Effector memory CD8-positive, alpha-beta T cell (primary cell): Measurements from ENCODE around the gene HOXA9.

ENCODE experiments used
- ATAC-seq: fragments of 150-1000 bp; cut with Tn5 transposase; replicated peaks from 2 replicates; pipeline ENCODE4 v1.10.0; 2021; ENCODE audit warnings: mild to moderate bottlenecking, moderate library complexity
- DNase-seq, 3 experiments: peaks; one replicate each; pipeline ENCODE4 v3.0.0; 2021
- H3K27ac Mint-ChIP-seq, 2 donors: one replicate each; pipeline ENCODE4 v1.8.0; 2022; ENCODE audit warnings: mild to moderate bottlenecking in 2 of 2, mixed read lengths in 2 of 2, moderate library complexity in 2 of 2
- H3K27me3 Mint-ChIP-seq, 2 donors: one replicate each; pipeline ENCODE4 v1.8.0; 2022; ENCODE audit warnings: mixed read lengths in 2 of 2
- H3K36me3 Mint-ChIP-seq: one replicate; pipeline ENCODE4 v1.8.0; 2022; ENCODE audit warnings: mild to moderate bottlenecking, moderate library complexity, mixed read lengths; ENCODE audit not compliant: insufficient read depth
- H3K4me1 Mint-ChIP-seq, 2 donors: one replicate each; pipeline ENCODE4 v1.8.0; 2022; ENCODE audit warnings: low read depth in 2 of 2, mixed read lengths in 2 of 2
- H3K4me3 Mint-ChIP-seq, 2 donors: one replicate each; pipeline ENCODE4 v1.8.0; 2022; ENCODE audit warnings: mild to moderate bottlenecking in 2 of 2, mixed read lengths in 2 of 2, moderate library complexity in 2 of 2
- H3K9me3 Mint-ChIP-seq, 2 donors: one replicate each; pipeline ENCODE4 v1.8.0; 2022; ENCODE audit warnings: mixed read lengths in 2 of 2

The HOXA9 gene

DNA sequence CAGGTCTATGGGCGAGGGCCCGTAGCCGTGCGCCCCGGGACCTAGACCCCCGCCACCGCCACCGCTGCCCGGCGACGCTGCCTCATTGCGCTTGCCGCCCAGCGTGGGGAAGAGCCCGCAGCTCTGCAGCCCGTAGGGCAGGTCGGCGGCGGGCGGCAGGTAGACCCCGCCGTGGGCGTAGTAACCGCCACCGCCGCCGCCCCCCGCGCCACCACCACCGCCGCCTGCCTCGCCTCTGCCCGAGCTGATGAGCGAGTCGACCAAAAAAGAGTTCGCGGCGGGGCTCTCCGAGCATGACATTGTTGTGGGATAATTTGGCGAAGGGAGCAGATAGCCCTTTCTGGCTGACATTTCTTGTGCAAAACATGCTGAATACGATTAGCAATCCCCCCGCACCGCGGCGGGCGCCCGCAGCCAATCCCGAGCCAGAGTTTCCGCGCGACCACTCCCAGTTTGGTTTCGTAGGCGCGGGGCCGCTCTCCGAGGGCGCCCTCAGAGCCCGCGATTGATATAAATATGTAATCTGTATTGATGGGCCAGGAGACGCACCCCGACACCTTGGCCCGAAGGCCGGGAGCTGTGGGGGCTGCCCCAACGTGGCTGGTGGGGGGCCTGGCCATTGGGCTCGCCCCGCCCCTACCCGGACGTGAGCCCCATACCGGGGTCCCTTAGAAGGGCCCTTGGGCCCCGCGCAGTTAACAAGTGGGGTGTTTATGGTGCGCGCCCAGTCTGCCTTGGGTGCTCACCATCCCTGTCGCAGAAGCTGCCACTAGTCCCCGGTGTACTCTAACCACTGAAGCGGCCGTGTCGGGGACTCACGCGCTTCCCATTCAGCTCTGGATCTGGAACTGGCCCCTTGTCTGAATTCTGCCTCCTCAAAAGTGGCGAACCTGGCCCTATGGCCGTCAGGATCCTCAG is 8.9 kb upstream of the HOXA9 start, which contains the start of gene HOXA10:
Gene HOXA10 (minus strand): TSS at position 365 of the 918 bp plus-strand sequence. CDS start 14 bp downstream, at position 351.
- H3K4me1 Mint-ChIP-seq = peaks cover 14 to 20% of the 10 kb centered on the region in 2 donors
- DNase-seq = no peak
- ATAC-seq = no peak
- peak within 1 kb of the TSS; percentile 76 to 77 for H3K4me3 Mint-ChIP-seq
- H3K27ac Mint-ChIP-seq = no peak within 1 kb of the TSS
- H3K27me3 Mint-ChIP-seq = peaks cover 67 to 91% of the 10 kb centered on the region in 2 donors
- no peaks in the 10 kb centered on the region for H3K9me3 Mint-ChIP-seq
- peaks cover 19% of the 10 kb centered on the region for H3K36me3 Mint-ChIP-seq

DNA sequence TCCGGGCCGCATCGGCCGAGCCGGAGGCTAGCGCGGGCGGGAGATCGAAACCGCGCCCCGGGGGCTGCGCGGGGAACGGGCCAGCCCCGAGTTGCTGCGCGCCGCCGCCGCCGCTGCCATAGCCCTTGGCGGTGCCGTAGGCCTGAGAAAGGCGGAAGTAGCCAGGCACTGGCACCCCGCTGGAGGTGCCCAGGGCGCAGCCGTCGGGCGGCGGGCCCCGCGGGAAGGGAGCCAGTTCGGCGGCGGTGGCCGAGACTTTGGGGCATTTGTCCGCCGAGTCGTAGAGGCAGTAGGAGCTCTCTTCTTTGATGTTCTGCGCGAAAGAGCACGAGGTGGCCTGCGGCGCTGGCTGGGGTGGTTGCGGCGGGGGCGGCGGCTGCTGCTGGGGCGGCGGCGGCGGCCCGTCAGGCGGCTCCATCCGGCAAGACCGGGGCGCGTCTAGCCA is 8.2 kb upstream of the HOXA9 start:
- Mint-ChIP-seq H3K27me3 (peaks cover 66 to 91% of the 10 kb centered on the region in 2 donors), H3K27ac (no peak overlapping the region), H3K4me1 (peaks cover 17 to 24% of the 10 kb centered on the region in 2 donors), H3K9me3 (no peaks in the 10 kb centered on the region), H3K36me3 (peaks cover 22% of the 10 kb centered on the region), H3K4me3 (peak overlapping the region; percentile 76 to 77)
- DNase-seq = peak in 1 of 3 experiments; percentile 37
- peak; percentile 77 for ATAC-seq

DNA sequence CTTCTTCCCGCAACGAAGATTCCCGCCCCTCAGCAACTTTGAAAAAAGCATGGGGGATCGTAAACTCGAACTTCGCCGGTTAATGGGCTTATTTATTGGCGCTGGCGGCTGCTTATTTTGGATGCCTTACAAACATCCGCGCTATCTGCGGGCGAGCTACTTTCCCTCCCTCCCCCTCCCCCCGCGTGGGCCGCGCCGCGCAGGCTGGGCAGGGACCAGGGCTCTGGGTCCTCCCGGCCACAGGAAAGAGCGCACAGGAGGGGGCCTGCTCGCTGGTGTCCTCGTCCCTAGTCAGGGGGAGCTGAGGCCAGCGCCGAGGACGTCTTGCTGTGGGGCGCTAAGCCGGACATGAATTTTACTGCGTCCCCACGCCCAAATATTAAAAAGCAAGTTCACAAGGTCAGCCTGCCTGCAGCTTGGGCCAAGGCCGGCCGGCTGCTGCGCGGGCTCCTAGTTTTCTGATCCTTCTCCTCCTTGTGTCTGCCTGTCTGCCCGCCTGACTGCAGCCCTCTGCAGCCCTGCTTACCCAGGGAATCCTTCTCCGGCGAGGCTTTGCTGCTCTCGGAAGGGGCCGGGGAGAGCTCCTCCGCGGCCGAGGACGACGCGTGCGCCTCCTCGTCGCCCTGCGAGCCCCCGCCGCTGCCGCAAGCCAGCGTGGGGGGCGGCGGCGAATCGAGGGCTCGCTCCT is 7.6 kb upstream of the HOXA9 start:
- Mint-ChIP-seq H3K36me3 (peaks cover 24% of the 10 kb centered on the region), H3K4me1 (peaks cover 19 to 26% of the 10 kb centered on the region in 2 donors), H3K27me3 (peaks cover 66 to 91% of the 10 kb centered on the region in 2 donors), H3K27ac (no peak overlapping the region), H3K4me3 (peak overlapping the region; percentile 76 to 77), H3K9me3 (no peaks in the 10 kb centered on the region)
- DNase-seq (no peak), ATAC-seq (peak; percentile 52)

DNA sequence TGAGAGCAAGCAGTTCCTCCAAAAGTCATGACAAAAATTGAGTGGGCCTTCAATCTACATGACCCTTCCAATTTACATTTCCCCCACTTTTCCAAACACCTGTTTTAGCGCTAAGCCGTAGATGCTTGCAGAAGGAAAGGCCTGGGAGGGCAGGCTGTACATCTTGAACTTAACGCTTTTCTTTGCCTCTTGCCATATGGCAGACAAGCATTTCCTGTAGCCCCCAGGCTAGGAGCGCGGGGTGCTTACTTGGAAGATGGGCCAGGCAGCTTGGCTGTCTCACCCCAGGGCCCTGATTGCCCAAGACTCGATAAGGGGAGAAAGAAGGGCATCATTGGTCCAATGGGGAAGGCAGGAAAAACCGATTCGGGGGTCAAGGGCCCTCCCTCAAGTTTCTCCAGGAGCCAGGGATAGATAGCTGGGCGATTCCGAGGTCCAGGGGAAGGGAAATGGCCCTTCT is 7.0 kb upstream of the HOXA9 start:
- Mint-ChIP-seq H3K27ac (peak overlapping the region in 1 of 2 donors; percentile 33), H3K36me3 (peaks cover 28% of the 10 kb centered on the region), H3K27me3 (peaks cover 66 to 91% of the 10 kb centered on the region in 2 donors), H3K4me1 (peaks cover 19 to 26% of the 10 kb centered on the region in 2 donors), H3K9me3 (no peaks in the 10 kb centered on the region), H3K4me3 (peak overlapping the region; percentile 63 to 76)
- DNase-seq = no peak
- no peak for ATAC-seq

DNA sequence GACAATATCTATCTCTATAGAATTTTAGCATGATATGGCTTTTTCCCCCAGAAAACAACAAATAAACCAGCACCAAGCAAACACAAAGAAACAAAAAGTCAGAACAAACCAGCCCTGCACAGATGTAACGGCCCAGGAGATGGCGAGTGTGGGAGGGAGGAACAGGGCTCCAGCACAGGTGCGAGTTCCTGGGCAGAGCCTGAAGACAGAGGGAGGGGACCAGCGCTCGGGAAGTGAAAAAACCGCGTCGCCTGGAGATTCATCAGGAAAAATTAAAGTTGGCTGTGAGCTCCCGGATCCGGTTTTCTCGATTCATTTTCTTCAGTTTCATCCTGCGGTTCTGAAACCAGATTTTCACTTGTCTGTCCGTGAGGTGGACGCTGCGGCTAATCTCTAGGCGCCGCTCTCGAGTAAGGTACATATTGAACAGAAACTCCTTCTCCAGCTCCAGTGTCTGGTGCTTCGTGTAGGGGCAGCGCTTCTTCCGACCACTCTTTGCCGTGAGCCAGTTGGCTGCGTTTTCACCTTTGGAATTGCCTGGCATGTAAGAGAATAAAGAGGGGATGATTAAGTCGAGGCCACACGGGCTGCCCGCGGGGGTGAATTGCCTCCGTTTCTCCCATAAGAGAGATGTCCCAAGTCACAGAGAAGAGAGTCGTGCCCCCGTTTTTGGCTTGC is 6.4 kb upstream of the HOXA9 start:
- H3K4me1 Mint-ChIP-seq = peaks cover 21 to 31% of the 10 kb centered on the region in 2 donors
- peaks cover 71 to 91% of the 10 kb centered on the region in 2 donors for H3K27me3 Mint-ChIP-seq
- peak overlapping the region; percentile 63 to 76 for H3K4me3 Mint-ChIP-seq
- no peak for DNase-seq
- H3K27ac Mint-ChIP-seq = peak overlapping the region in 1 of 2 donors; percentile 33
- no peaks in the 10 kb centered on the region for H3K9me3 Mint-ChIP-seq
- H3K36me3 Mint-ChIP-seq = peaks cover 33% of the 10 kb centered on the region
- no peak for ATAC-seq

DNA sequence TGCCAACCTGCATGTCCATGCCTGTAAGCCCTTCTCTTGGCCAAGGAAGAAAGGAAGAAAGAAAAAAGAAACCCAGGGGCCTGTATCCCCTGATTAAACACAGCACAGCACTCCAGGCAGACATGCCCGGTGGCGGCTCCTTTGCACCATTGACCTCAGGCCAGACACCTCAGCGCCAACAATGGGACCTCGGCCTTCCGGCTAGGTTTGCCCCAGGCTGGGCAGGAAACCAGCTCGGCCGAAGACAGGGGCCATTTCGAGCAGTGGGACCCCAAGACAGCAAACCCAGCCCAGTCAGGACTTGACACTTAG is 5.9 kb upstream of the HOXA9 start:
- Mint-ChIP-seq H3K9me3 (no peaks in the 10 kb centered on the region), H3K36me3 (peaks cover 37% of the 10 kb centered on the region), H3K27me3 (peaks cover 76 to 91% of the 10 kb centered on the region in 2 donors), H3K27ac (no peak overlapping the region), H3K4me3 (peak overlapping the region; percentile 63 to 76), H3K4me1 (peaks cover 23 to 31% of the 10 kb centered on the region in 2 donors)
- DNase-seq = no peak
- no peak for ATAC-seq

DNA sequence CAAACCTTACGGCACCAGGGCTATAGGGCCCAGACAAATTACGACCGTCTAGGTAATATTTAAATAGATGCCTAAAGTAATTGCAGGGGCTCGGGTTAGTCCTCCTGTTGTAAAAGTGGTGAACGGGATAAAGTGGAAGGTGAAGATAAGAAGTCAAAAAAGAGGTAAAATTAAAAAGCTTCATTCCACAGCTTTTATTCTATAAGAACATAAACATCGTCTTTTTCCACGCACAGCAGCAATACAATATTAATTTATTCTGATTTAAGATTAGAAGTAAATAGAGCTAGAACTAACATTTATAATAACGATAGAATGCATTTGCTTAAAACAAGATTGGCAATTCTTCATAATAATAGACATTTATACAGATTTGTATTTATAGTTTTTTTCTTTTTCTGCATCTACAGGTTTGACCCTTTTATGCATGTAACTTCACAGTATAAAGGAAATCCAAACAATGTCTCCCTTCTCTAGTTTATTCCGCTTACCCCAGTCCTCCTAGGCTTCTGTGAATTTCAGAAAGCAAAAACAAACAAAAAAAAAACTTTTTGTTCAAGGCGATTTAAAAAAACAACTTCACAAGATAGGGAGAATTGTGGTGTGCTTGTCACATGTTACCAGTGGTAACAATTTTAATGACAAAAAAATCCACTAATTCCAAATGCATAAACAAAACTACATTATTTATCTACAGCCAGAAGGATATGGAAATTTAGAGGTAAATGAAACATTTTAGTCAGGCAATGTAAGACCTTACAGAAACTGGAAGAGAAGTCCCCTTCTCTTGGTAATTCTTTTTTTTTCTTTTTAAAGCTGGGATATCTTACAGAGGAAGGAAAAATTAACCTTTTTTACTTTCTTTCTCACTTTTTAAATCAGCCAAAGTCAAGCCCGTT is 5.3 kb upstream of the HOXA9 start:
- H3K27me3 Mint-ChIP-seq = peaks cover 74 to 91% of the 10 kb centered on the region in 2 donors
- H3K9me3 Mint-ChIP-seq = no peaks in the 10 kb centered on the region
- DNase-seq (no peak), ATAC-seq (no peak)
- peak overlapping the region in 1 of 2 donors; percentile 46 for H3K27ac Mint-ChIP-seq
- H3K4me3 Mint-ChIP-seq = no peak overlapping the region
- peaks cover 43% of the 10 kb centered on the region for H3K36me3 Mint-ChIP-seq
- peaks cover 26 to 33% of the 10 kb centered on the region in 2 donors for H3K4me1 Mint-ChIP-seq

DNA sequence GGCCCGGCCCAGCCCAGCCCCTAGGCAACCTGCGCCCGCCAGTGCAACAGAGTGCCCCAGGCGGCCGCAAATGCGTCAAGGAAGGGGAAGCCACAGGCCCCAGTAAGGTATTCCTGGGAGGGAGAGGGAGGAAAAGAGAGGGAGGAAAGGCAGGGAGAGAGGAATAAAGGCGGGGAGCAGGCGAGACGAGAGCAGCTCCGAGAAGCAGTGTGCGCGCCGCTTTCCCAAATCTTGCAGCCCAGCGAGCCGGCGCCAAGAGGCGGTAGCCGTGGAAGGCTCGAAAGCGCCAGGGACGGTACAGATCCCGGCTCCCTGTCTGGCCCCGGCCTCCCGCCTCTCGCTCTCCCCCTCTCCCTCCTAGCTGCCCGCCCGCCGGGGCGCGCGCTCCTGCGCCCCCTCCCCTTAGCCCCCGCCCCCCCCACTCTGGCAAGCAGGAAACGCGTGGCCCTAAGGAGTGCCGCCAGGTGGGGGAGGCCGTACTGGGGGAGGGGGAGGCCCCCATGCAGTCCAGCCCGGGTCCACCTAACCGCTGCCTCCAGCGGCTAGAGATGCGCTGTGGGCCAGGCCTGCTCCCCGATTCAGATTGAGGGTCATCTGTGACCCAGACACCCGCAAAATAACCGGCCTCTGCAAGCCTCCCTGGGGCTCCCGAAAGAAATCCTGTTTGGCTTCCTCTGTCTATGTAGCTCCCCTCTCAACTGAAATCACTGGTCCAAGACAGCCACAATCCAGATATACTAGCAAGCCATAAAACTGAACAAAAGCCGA is 4.5 kb upstream of the HOXA9 start:
- Mint-ChIP-seq H3K36me3 (peaks cover 49% of the 10 kb centered on the region), H3K4me3 (peak overlapping the region; percentile 31 to 41), H3K27ac (peak overlapping the region in 1 of 2 donors; percentile 46), H3K4me1 (peaks cover 28 to 35% of the 10 kb centered on the region in 2 donors), H3K27me3 (peaks cover 70 to 91% of the 10 kb centered on the region in 2 donors), H3K9me3 (no peaks in the 10 kb centered on the region)
- ATAC-seq = peak; percentile 26
- DNase-seq = no peak

DNA sequence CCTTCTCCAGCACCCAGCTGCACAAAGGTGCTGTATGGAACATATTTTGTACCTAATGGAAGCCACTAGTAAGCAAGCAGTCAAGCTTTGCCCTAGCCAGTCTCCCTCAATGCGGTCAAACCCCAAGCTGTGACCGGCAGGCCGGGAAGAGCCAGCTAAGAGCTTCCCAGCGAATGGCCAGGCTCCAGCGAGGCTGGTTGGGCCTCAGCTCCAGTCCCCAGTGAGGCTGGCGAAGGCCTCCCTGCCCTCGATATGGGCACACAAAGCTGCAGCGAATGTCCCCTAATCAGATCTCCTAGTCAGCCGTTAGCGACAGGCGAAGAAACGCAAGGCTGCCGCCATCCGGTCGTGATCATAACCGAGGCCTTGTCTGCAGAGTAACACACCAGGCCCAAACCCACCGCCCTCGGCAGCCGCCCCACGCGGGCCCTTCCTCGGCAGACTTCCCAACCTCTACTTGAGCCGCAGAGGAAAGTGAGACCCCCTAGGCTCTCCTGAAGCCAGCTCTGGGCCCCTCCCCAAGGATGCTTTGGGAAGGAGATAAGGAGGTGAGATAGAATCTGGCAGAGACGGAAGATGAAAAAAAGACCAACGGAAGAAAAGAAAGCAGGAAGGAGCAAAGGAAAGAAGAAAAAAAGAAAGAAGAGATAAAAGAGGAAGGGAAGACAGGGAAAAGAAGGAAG is 3.1 kb upstream of the HOXA9 start:
- no peak for DNase-seq
- Mint-ChIP-seq H3K9me3 (no peaks in the 10 kb centered on the region), H3K4me1 (peaks cover 32% of the 10 kb centered on the region in 2 donors), H3K27ac (peak overlapping the region in 1 of 2 donors; percentile 3), H3K27me3 (peaks cover 81 to 94% of the 10 kb centered on the region in 2 donors), H3K4me3 (peak overlapping the region; percentile 4 to 46), H3K36me3 (peaks cover 61% of the 10 kb centered on the region)
- no peak for ATAC-seq

DNA sequence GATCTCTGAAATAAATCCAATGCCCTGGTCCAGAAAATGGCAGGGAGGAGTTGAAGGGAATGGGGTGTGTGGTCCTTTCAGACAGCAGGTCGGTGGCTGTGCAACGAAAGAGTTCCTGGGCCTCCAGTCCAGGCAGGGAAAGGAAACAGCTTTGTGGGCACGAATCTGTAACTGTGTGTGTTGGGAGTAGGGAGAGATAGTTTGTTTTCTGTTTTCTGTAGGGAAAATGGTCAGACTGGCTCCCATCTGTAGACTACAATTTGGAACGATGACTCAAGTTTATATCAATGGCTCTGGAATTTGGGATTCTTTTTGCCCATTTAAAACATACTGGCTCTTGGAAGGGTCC is 2.6 kb upstream of the HOXA9 start:
- Mint-ChIP-seq H3K4me1 (peaks cover 32% of the 10 kb centered on the region in 2 donors), H3K27me3 (peaks cover 83 to 99% of the 10 kb centered on the region in 2 donors), H3K4me3 (no peak overlapping the region), H3K27ac (peak overlapping the region in 1 of 2 donors; percentile 3), H3K9me3 (no peaks in the 10 kb centered on the region), H3K36me3 (peaks cover 61% of the 10 kb centered on the region)
- ATAC-seq (no peak), DNase-seq (no peak)
